Muscle of back (tissue), 13 donors: ENCODE data around the gene CUTC. TPM values are rescaled to one million over a fixed set of nuclear protein-coding genes. Genes with fewer than 3 reads are reported as not detected.
"Not testable (repeated sequence)": the region's sequence is repeated elsewhere in the genome, so short reads cannot be mapped to it uniquely, and the experiment has no call there.

Experiments
- DNase-seq, 3 donors: peaks; one replicate each; pipeline versions ENCODE4 v3.0.0 to v3.0.0-alpha.2; 2013
- long read RNA-seq, 9 donors: transcript quantifications; one replicate each; lab custom pipeline, GENCODE V29; 2026
- polyA plus RNA-seq, 10 donors: library from polyadenylated mRNA; unstranded; fragments of 120-200 nt; gene quantifications; one replicate each; pipeline ENCODE4 v1.2.1, GENCODE V29; 2013; ENCODE audit not compliant: insufficient read length in 10 of 10

The CUTC gene, protein sequence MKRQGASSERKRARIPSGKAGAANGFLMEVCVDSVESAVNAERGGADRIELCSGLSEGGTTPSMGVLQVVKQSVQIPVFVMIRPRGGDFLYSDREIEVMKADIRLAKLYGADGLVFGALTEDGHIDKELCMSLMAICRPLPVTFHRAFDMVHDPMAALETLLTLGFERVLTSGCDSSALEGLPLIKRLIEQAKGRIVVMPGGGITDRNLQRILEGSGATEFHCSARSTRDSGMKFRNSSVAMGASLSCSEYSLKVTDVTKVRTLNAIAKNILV
- 10 to 100 TPM; 16.2 to 24.6 (median 20.0) TPM for polyA plus RNA-seq
- long read RNA-seq, donor 1, partial matches to known transcripts: 0 of 5 reads
- long read RNA-seq, donor 1, other reads (novel, unspliced or antisense): 0 of 5 reads
- long read RNA-seq, donor 2, transcript CUTC-203 (8 exons, 831 nt): major isoform, 6 of 8 reads
- long read RNA-seq, donor 2, partial matches to known transcripts: 0 of 8 reads
- long read RNA-seq, donor 2, other reads (novel, unspliced or antisense): 0 of 8 reads
- long read RNA-seq, donor 3: 0 reads
- long read RNA-seq, donor 4, partial matches to known transcripts: 0 of 11 reads
- long read RNA-seq, donor 4, other reads (novel, unspliced or antisense): 5 of 11 reads
- long read RNA-seq, donor 5, partial matches to known transcripts: 0 of 4 reads
- long read RNA-seq, donor 5, other reads (novel, unspliced or antisense): 0 of 4 reads
- long read RNA-seq, donor 6, partial matches to known transcripts: 9 of 14 reads
- long read RNA-seq, donor 6, other reads (novel, unspliced or antisense): 0 of 14 reads
- long read RNA-seq, donor 7, partial matches to known transcripts: 0 of 6 reads
- long read RNA-seq, donor 7, other reads (novel, unspliced or antisense): 0 of 6 reads
- long read RNA-seq, donor 8, partial matches to known transcripts: 0 of 5 reads
- long read RNA-seq, donor 8, other reads (novel, unspliced or antisense): 0 of 5 reads
- long read RNA-seq, donor 9: 0 reads

DNA sequence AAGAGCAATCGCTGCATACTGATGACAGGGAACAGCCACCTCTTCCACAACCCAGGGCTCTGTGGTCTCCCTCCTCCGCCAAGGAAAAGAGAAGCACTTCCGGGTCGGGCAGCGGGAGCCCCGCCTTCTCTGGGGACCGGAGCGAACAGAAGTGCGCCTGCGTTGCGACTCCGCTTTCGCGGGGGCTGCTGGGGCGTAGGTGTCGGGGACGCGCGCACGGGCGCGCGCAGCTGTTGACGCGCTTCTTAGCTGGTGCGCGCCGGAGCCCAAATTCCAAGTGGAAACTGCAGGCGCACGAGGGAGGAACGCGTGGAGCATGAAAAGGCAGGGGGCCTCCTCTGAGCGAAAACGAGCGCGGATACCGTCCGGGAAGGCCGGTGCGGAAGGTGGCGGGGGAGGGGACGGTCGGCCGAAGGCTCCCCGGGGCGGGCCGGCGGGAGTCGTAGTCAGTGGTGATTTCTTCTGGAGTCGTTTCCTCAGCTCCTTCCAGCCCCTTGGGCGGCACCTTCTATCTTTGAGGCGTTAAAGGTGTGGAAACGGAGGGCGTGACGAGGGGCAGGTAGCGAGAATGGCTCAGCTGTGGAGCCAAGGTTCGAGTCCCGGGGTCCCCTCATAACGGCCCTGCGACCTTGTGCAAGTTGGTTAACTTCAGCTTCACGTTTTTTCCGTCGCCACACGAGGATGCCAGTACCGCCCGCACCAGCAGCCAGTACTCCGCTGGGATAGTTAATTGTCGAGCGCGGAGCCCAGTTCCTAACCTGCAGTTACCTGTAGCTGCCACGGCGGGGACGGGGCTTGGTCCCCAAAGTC, at the start of gene CUTC, which contains the start of gene COX15:
Gene CUTC, plus strand, starts transcription at position 202 of the 810 bp plus-strand sequence. Its CDS starts 115 bp downstream, at position 317.
Gene COX15, minus strand, starts transcription at position 95 of the 810 bp plus-strand sequence. Its CDS starts 78 bp downstream, at position 17.
- DNase-seq: peak; percentile 97 to 100 (median 100)

DNA sequence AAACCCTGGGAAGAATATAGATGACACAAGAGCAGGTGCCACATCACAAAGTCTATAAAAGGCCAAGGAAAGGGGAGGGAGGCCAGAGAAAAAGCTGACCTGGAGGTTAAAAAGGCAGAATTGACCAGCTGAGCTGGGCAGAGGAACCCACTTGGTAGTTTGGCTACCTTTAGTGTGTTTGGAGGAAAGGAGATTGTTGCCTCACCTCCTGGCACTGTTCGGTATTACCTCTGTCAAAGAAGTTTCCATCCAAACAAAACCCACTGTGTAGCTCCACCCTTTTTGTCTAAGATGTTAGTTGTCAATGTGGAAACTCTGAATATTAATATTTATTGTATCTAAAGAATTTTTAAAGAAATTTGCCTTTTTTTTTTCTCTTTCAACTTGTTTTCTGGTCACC, 49.3 kb upstream of the CUTC start:
- DNase-seq: no peak

DNA sequence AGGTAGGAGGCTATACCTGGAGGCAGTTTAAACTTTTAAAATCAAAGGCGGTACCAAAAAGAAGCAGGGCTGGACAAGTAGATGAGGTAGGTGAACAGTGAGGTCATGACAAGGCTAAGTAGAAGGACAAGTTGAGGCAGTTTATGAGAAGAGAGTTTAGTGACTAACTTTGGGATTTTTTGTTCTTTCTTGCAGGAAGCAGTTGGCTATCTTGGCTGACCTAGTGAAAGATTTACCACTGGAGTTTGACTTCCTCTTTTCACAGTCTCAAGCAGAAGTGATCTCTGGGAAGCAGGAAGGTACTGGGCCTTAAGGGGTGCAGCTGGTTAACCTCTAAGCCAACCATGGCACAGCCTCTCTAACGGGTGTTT, 46.5 kb upstream of the CUTC start:
- no peak for DNase-seq

DNA sequence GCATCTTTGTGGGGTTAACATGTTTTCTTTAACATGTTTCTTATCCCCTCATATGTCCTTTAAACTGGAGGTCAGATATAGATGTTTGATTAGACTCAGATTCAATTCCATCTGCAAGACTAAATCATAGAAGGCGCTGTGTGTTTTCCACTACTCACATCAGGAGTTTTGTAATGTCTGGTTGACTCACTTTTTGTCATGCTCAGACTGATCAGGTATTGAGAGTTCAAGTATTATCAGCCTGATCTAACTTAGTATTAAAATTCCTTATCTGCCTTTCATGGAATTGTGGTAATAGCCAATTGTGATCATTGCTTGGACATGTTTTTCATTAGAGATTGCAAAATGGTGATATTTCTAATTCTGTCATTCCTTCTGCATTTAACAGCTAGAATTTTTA, 42.6 kb upstream of the CUTC start:
- no peak for DNase-seq

DNA sequence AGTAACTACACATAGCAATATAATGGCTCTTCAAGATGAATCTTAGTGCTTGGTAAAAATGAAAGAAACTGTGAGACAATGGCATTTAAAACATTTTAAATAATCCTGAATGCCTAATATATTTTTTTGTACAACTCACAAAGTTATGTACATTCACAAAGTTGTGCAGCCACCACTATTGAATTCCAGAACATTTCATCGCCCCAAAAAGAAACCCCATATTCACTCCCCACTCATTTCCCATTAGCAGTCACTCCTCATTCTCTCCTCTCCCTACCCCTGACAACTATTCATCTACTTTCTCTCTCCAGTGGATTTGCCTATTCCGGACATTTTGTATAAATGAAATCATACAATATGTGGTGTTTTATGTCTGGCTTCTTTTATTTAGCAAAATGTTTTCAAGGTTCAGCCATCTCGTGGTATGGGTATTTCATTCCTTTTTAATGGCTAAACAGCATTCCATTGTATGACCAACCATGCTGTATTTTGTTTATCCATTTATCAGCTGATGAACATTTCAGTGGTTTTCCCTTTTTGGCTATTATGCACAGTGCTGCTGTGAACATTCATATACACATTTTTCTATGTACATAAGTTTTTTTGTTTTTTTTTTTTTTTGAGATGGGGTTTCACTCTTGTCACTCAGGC, 38.0 kb upstream of the CUTC start:
- DNase-seq: peak in 1 of 3 donors; percentile 54

DNA sequence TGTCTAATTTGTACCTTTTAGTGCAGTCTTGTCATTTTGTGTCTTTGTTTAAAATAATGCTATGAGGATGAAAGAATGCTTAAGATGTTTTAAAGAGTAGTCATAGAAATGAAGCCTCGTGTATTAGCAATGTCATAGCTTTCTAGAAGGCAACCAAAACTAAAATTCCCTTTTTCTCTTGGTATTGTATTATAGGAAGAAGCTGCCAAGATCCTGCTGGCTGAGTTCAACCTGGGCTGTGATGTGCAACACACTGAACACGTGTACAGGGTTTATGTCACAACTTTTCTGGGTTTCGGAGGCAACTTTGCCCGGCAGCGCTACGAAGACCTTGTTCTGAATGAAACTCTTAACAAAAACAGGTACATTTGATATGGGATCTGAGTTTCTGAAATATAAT, 36.3 kb upstream of the CUTC start:
- no peak for DNase-seq

DNA sequence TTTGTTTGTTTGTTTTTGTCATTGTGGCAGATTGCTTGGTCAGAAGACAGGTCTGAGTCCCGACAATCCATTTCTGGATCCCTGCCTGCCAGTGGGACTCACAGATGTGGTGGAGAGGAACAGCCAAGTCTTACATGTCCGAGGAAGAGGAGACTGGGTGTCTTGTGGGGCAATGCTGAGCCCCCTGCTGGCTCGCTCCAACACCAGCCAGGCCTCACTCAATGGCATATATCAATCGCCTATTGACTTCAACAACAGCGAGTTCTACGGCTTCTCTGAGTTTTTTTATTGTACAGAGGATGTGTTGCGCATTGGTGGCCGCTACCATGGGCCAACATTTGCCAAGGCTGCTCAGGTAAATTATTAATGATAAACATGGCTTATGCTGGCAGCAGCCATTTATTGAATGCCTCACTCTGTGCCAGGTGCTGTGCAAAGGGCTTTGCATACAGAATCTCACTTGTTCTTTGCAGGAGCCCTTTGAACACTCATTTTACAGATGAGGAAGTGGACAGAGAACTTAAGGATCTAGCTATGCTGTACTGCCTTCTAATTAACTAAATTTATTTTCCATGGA, 33.4 kb upstream of the CUTC start:
- DNase-seq: no peak

DNA sequence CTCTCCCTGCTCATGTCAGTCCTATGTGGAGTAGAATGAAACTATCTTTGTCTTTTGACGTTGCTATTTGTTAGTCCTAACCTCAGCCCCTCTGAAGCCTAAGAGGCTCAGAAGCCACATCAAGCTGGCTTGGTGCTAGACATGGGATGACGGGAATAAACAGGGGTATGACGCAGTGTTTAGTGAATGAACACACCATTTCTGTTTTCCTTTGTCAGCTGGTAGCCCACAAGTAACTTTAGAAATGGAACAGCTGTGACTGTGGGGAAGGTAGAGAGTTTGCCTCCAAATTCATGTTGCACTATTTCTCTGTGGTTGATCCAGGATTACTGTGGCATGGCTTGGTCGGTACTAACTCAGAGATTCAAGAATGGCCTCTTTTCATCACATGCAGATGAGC, 31.4 kb upstream of the CUTC start:
- no peak for DNase-seq

DNA sequence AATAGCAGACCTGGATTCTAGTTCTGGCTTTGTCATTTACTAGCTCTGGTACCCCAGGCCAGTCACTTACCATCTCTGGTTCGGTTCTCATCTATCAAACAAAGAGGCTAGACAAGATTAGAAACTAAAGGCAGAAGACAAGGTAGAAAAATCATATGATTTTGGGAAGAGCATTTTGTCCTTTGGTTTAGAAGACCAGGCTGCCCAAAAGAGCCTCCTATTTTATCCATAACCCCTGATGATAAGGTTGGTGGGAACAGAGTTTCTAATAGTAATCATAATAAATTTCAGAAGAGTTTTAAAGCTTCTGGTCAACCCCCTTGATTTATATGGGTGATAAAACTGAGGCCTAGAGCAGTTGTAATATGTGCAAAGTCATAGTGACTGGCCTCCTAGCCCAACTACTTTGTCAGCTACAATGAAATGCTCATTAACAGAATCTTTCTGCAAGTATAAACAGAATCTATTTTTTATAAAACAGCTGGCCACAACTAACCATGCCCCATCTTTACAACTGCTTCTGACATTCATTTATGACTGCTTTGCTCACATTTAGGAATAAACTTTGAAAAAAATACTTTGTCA, 23.5 kb upstream of the CUTC start:
- DNase-seq: no peak

DNA sequence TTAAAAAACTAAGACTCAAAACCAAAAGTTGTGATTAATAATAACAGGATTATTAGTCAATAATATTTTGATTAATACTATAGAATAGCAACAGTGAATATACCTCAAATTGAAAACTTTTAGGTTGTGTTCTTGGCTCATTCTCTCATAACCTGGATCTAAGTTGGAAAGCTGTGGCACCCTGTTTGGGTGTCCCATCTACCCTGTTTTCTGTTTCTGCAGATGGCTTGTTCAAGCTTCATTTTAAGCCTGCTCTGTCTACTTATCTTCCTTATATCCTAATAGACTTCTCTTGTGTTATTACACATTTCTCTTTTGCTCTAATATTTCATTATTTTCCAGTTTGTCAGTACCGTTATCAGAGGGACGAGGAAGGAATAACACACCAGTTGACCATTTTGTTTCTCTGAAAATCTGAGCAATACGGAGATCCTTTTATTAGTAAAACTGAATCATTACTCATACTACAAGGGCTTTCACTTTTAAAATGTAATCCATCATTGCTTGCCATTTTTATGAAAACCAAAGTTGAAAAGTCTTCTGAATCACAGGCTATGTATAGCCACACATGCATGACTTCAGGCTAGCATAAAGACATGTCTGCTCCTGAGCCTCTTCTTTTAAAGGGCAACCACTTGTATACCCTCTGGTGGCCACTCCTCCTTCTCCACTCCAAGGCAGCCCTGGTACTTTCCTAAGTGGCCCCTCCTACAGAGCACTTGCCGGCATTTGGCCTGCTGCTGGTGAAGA, 22.4 kb upstream of the CUTC start:
- no peak for DNase-seq

DNA sequence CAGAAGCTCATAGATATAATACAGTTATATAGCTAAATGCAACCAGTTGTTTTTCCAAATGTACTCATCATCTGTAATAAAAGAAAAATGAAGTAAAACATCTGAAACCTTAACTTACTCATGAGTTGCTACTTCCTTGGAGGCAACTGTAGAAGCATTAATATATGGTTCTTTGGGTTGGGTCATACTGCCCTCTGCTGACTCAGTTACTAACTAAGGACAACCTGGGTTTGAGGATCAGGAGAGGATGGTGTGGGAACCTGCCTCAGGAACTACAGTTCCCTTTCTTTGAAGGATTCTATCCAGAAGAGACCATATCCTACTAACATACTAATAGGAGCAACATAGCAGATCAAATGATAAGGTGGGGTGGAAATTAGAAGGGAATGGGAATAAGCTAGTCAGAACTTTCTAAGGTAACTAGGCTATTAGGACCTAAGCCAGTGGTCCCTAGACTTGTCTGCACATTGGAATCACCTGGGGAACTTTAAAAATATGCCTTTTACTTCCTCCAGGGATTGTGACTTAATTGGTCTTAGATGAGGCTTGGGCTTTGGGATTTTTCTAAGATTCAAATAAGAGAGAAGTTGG, 20.8 kb upstream of the CUTC start:
- DNase-seq: peak; percentile 35 to 63 (median 37)

DNA sequence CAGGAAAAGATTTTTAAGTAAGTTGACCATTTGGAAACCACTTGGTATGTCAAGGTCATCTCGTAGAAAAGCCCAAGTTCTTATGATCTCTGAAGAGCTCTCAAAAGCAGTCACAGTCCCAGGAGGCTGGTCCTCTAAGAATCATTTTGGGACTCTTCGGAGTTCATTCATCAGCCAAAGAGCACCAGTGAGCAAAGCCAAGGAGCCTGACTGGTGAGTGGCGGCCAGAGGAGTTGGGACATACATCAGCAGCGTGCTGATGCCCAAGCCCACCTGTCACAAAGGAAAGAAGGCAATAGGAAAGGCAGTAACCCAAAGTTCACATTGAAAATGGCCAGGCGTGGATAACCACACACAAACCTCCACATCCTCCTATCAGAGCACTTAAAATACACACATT, 17.6 kb upstream of the CUTC start:
- DNase-seq: no peak

DNA sequence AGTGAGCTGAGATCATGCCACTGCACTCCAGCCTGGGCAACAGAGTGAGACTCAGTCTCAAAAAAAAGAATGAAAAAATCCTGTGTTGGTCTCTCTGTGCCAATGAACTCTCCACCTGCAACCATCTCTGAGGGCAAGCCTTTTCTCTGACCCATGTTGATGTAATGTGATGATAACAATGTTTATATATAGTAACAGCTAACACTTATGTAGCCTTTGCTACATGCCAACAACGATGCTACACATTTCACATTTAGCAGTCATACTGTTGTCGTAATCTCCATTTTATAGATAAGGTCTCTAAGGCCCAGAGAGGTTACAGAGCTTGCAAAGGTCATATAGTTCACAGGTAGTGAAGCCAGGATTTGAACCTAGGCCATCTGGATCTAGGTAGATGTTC, 11.6 kb upstream of the CUTC start:
- DNase-seq: no peak

DNA sequence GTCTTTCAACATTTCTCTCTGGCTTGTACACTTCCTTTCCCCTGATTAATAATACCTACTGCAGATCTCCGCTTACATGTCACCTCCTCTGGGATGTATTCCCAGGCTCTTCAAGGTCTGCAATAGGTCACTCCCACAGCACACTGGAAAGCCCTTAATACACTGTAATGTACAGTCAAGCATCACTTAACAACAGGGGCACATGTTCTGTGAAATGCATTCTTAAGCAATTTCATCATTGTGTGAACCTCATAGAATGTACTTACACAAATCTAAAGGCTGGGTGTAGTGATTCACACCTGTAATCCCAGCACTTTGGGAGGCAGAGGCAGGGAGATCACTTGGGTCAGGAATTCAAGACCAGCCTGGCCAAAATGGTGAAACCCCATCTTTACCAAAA, 2.0 kb upstream of the CUTC start:
- no peak for DNase-seq

DNA sequence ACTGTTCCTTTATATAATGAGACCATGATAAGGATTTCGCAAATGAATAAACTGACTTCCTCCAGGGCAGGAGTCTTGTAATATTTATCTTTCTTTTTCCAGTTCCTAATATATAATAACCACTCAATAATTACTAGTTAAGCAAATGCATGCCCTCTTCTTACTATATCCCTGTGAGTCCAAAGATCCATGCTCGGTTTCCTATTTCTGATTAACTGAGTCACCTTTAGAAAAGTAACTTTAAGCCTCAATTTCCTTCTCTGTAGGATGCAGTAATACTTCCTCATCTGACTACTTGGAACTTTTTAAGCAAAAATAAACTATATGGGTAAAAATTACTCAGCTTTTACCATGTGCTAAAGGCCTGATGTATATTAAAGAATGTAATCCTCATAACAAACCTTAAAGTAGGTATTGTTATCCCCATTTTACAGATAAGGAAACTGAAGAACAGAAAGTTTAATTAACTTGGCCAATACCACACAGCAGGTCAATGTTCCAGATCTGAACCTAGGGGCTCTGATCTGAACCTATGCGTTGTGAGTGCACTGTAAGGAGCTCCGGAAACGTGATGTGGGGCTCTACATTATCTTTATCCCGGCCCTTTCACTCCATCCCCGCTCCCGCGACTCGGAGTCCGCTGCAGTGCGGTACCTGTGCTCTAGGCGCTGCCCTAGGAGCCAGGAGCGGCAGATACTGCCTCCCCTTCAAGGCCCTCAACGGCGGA, 565 bp upstream of the CUTC start:
- no peak for DNase-seq

DNA sequence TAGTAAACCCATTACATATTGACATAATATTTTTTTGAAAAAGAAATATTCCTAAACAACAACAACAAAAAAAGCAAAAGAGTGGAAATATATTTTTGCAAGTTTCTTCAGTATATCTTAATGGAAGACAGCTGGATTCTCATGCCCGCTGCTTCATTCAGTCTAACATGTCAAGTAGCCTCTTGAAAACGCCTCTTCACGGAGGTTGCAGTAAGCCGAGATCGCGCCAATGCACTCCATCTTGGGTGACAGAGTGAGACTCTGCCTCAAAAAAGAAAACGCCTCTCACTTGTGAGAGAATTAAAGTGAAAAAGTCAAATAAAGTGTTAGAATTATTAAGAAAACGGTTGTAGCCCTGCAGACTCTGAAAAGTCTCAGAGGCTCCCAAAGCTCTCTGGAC, 1.3 kb downstream of the CUTC start:
- DNase-seq: peak in 1 of 3 donors; percentile 11

DNA sequence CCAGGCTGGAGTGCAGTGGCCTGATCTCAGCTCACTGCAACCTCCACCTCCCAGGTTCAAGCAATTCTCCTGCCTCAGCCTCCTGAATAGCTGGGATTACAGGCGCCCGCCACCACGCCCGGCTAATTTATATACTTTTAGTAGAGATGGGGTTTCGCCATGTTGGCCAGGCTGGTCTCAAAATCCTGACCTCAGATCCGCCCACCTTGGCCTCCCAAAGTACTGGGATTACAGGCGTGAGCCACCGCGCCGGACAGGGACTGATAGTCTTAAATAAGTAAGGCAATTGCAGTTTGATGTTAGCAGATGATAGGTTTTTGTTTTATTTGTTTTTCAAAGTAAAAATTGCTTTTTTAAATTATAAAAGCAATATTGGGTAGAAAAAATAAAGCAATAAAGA, 2.1 kb downstream of the CUTC start:
- DNase-seq: not testable (repeated sequence)

DNA sequence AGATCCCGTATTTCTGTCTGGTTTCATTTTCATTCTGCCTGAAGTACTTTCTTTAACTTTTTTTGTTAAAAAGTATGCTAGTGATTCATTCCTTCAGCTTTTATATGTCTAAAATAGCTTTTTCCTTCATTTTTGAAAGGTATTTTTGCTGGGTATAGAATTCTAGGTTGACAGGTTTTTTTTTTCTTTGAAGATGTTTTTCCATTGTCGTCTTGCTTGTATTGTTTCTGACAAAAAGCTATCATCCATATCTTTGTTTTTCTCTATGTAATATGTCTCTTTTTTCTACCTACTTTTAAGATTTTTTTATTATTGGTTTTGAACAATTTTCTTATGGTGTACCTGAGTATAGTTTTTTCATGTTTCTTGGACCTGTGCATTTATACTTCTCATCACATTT, 8.2 kb downstream of the CUTC start:
- DNase-seq: no peak
